ENCODE results near the gene EEPD1.

DNA sequence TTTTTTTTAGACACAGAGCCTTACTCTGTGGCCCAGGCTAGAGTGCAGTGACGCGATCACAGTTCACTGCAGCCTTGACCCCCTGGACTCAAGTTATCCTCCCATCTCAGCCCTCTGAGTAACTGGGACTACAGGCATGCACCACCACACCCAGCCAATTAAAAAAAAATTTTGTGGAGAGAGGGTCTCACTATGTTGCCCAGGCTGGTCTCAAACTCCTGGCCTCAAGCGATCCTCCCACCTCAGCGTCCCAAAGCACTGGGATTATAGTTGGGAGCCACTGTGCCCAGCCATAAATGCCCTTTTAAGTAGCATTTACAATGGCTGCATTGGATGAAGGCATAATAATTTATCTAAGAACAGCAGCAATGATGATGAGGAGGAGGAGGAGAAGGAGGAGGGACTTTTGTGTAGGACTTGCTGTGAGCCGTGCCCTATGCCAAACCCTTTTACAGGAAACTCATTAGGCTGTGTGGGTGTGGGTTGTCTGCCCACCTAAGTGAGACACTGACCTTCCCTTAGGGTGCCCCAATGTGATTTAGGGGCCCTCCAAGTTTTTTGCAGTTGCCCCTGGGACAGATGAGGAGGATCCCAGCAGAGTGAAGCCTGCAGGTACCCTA lies 51.1 kb downstream of the EEPD1 start:
- TF ChIP-seq POLR2A (IDR thresholded peaks at IDR 0.05): no peak
- TF ChIP-seq, protein P1, sequence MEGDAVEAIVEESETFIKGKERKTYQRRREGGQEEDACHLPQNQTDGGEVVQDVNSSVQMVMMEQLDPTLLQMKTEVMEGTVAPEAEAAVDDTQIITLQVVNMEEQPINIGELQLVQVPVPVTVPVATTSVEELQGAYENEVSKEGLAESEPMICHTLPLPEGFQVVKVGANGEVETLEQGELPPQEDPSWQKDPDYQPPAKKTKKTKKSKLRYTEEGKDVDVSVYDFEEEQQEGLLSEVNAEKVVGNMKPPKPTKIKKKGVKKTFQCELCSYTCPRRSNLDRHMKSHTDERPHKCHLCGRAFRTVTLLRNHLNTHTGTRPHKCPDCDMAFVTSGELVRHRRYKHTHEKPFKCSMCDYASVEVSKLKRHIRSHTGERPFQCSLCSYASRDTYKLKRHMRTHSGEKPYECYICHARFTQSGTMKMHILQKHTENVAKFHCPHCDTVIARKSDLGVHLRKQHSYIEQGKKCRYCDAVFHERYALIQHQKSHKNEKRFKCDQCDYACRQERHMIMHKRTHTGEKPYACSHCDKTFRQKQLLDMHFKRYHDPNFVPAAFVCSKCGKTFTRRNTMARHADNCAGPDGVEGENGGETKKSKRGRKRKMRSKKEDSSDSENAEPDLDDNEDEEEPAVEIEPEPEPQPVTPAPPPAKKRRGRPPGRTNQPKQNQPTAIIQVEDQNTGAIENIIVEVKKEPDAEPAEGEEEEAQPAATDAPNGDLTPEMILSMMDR (IDR thresholded peaks at IDR 0.05): no peak
- TF ChIP-seq EP300 (IDR thresholded peaks at IDR 0.05): no peak

All from ovary (tissue), 3 donors.